ENCODE results near the gene GPC6.

DNA sequence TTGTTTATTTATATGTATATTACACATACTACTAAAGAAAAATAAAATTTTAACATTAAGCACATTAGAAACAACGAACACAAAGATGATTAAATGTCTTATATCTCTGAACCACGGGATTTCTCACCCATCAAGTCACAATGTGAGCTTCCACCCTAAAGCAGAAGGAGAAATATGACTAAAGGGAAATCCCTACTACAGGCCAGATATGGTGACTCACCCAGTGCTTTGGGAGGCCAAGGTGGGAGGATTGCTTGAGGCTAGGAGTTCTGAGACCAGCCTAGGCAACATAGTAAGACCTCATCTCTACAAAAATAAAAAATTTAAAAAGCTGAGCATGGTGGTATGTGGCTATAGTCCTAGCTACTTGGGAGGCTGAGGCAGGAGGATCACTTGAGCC, 1228.3 kb downstream of the GPC6 start:
- TF ChIP-seq EZH2 (IDR thresholded peaks at IDR 0.05; ENCODE audit: insufficient read depth, poor library complexity, severe bottlenecking) (no peak), EZH2phosphoT487 (IDR thresholded peaks at IDR 0.05; ENCODE audit: insufficient read depth, low read depth) (no peak)

Data from GM23248 (cell line).